ENCODE measurements around the gene DRC7.

DNA sequence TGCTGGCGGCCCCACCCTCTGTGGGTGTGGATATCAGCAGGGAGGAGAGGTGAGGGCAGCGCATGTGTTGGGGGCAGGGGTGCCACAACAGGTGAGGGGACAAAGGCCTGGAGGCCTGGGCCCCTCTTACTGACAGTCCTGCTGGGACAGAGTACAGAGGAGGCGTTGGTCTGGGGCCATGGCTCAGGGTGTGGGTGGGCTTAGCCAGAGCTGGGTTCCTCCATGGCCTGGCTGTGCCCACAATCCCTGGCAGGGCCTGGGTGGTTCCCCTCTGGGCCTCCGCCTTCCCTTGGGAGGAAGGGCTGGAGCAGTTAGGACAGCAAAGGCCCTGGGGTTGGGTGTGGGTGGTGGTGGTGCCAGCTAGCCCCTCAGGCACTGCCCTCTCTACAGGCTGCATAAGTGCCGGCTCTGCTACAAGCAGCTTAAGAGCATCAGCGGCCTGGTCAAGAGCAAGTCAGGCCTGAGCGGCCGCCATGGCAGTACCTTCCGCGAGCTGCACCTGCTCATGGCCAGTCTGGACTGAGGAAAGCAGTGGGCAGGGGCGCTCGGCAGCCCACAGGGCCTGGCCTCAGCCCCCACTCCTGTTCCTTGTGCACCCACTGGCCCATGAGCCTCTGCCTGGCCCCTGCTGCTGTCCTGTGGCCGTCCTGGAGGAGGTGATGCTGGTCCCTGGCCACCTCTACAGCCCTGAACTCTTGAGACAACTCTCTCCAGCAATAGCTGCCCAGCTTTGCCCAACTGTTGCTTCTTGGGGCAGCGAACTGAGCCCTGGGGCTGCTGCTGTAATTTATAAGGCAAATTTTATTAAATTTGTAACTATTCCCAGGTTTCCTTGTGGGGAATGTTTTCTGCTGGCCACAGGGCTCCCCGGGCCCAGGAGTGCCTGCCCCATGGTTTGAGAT lies 62.1 kb downstream of the DRC7 start:
- TF ChIP-seq, protein P1, sequence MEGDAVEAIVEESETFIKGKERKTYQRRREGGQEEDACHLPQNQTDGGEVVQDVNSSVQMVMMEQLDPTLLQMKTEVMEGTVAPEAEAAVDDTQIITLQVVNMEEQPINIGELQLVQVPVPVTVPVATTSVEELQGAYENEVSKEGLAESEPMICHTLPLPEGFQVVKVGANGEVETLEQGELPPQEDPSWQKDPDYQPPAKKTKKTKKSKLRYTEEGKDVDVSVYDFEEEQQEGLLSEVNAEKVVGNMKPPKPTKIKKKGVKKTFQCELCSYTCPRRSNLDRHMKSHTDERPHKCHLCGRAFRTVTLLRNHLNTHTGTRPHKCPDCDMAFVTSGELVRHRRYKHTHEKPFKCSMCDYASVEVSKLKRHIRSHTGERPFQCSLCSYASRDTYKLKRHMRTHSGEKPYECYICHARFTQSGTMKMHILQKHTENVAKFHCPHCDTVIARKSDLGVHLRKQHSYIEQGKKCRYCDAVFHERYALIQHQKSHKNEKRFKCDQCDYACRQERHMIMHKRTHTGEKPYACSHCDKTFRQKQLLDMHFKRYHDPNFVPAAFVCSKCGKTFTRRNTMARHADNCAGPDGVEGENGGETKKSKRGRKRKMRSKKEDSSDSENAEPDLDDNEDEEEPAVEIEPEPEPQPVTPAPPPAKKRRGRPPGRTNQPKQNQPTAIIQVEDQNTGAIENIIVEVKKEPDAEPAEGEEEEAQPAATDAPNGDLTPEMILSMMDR (IDR thresholded peaks at IDR 0.05; ENCODE audit: low read depth, low read length, poor library complexity, severe bottlenecking): no peak
- no peak for TF ChIP-seq EZH2phosphoT487 (IDR thresholded peaks at IDR 0.05; ENCODE audit: borderline replicate concordance, low read length)

Measured in DOHH2 (cell line).